GM18508 (cell line): ENCODE measurements around the gene ABHD16B.
"Not testable (repeated sequence)": the region's sequence is repeated elsewhere in the genome, so short reads cannot be mapped to it uniquely, and the experiment has no call there.

ENCODE experiments used
- ATAC-seq: cut with Tn5 transposase; IDR thresholded peaks from one replicate; pipeline ENCODE4 v1.9.1; 2021; ENCODE audit warnings: moderate number of reproducible peaks; ENCODE audit not compliant: insufficient read depth, unreplicated experiment

Gene ABHD16B

GRCh38 chr20:63833776-63834490 lies 27.4 kb upstream of the ABHD16B start:
- ATAC-seq: no peak

GRCh38 chr20:63834491-63834880 lies 26.8 kb upstream of the ABHD16B start:
- ATAC-seq: no peak

GRCh38 chr20:63835021-63835858 lies 26.1 kb upstream of the ABHD16B start:
- no peak for ATAC-seq

GRCh38 chr20:63836458-63837344 lies 24.6 kb upstream of the ABHD16B start:
- ATAC-seq: no peak

- no peak for ATAC-seq
These were observed 23.8 kb upstream of the ABHD16B start for GRCh38 chr20:63837479-63837878.

- ATAC-seq: no peak
These were observed 21.7 kb upstream of the ABHD16B start for GRCh38 chr20:63839620-63840019.

- ATAC-seq: no peak
These were observed 20.9 kb upstream of the ABHD16B start for GRCh38 chr20:63840405-63840828.

GRCh38 chr20:63842258-63842657 lies 19.0 kb upstream of the ABHD16B start:
- ATAC-seq: no peak

GRCh38 chr20:63843222-63843621 lies 18.1 kb upstream of the ABHD16B start:
- ATAC-seq: no peak

- ATAC-seq: no peak
These were observed 17.5 kb upstream of the ABHD16B start for GRCh38 chr20:63843778-63844177.

GRCh38 chr20:63844511-63844991 lies 16.7 kb upstream of the ABHD16B start:
- ATAC-seq: no peak

- no peak for ATAC-seq
These were observed 15.0 kb upstream of the ABHD16B start for GRCh38 chr20:63846128-63846771.

GRCh38 chr20:63846888-63847236 lies 14.4 kb upstream of the ABHD16B start:
- ATAC-seq: no peak

- no peak for ATAC-seq
These were observed 13.9 kb upstream of the ABHD16B start for GRCh38 chr20:63847237-63848002.

- no peak for ATAC-seq
These were observed 13.0 kb upstream of the ABHD16B start for GRCh38 chr20:63848003-63848911.

- ATAC-seq: peak; percentile 52
These were observed 10.4 kb upstream of the ABHD16B start for GRCh38 chr20:63850689-63851547.

- not testable (repeated sequence) for ATAC-seq
These were observed 9.8 kb upstream of the ABHD16B start for GRCh38 chr20:63851548-63851943.

- not testable (repeated sequence) for ATAC-seq
These were observed 7.6 kb upstream of the ABHD16B start for GRCh38 chr20:63853733-63854068.
